H9 (cell line): ENCODE data around the gene URI1. TPM values are rescaled to one million over a fixed set of nuclear protein-coding genes. Genes with fewer than 3 reads are reported as not detected.

Source experiments
- DNase-seq: peaks from one replicate; pipeline ENCODE4 v3.0.0-alpha.2; 2017
- H2AFZ ChIP-seq: one replicate; pipeline ENCODE4 v1.6.1; 2013; ENCODE audit warnings: mild to moderate bottlenecking, low read length, control low read depth, moderate library complexity
- H2AK5ac ChIP-seq: 2 replicates; pipeline ENCODE4 v1.6.1; 2013; ENCODE audit warnings: low read length, control low read depth, mixed read lengths; ENCODE audit not compliant: insufficient read length
- H2BK120ac ChIP-seq: one replicate; pipeline ENCODE4 v1.6.1; 2013; ENCODE audit warnings: low read depth, mild to moderate bottlenecking, low read length, control low read depth, inconsistent platforms; ENCODE audit not compliant: poor library complexity, severe bottlenecking
- H2BK12ac ChIP-seq: 2 replicates; pipeline ENCODE4 v1.6.1; 2013; ENCODE audit warnings: low read length, control low read depth, mixed read lengths, low read depth; ENCODE audit not compliant: insufficient read length
- H2BK15ac ChIP-seq: 2 replicates; pipeline ENCODE4 v1.6.1; 2013; ENCODE audit warnings: low read depth, low read length, control low read depth
- H2BK20ac ChIP-seq: one replicate; pipeline ENCODE4 v1.6.1; 2013; ENCODE audit warnings: low read depth, mild to moderate bottlenecking, low read length, control low read depth, inconsistent platforms; ENCODE audit not compliant: poor library complexity, severe bottlenecking
- H2BK5ac ChIP-seq: 2 replicates; pipeline ENCODE4 v1.6.1; 2013; ENCODE audit warnings: low read length, control low read depth, mixed read lengths; ENCODE audit not compliant: insufficient read length
- H3K14ac ChIP-seq: 2 replicates; pipeline ENCODE4 v1.6.1; 2013; ENCODE audit warnings: low read length, control low read depth; ENCODE audit not compliant: insufficient read depth
- H3K18ac ChIP-seq: 2 replicates; pipeline ENCODE4 v1.6.1; 2013; ENCODE audit warnings: low read depth, mild to moderate bottlenecking, mixed read lengths, low read length, control low read depth; ENCODE audit not compliant: insufficient read length
- H3K23ac ChIP-seq: 2 replicates; pipeline ENCODE4 v1.6.1; 2013; ENCODE audit warnings: low read length, control low read depth, mixed read lengths, low read depth; ENCODE audit not compliant: insufficient read length
- H3K23me2 ChIP-seq: 2 replicates; pipeline ENCODE4 v1.6.1; 2013; ENCODE audit warnings: low read depth, mild to moderate bottlenecking, mixed read lengths, low read length, control low read depth; ENCODE audit not compliant: insufficient read length, poor library complexity, severe bottlenecking
- H3K27ac ChIP-seq: 2 replicates; pipeline ENCODE4 v1.5.1; 2013; ENCODE audit warnings: low read length, control low read depth, mixed read lengths, low read depth; ENCODE audit not compliant: insufficient read length
- H3K27me3 ChIP-seq: 2 replicates; pipeline ENCODE4 v1.6.1; 2013; ENCODE audit warnings: low read length, control low read depth, inconsistent platforms; ENCODE audit not compliant: insufficient read depth
- H3K4ac ChIP-seq: 2 replicates; pipeline ENCODE4 v1.6.1; 2013; ENCODE audit warnings: low read depth, mild to moderate bottlenecking, control low read depth, inconsistent platforms, low read length, moderate library complexity
- H3K4me1 ChIP-seq: 2 replicates; pipeline ENCODE4 v1.6.1; 2013; ENCODE audit warnings: low read length, control low read depth, inconsistent platforms; ENCODE audit not compliant: insufficient read depth
- H3K4me2 ChIP-seq: 2 replicates; pipeline ENCODE4 v1.6.1; 2013; ENCODE audit warnings: low read length, control low read depth, mixed read lengths; ENCODE audit not compliant: insufficient read length, insufficient read depth
- H3K56ac ChIP-seq: 2 replicates; pipeline ENCODE4 v1.6.1; 2013; ENCODE audit warnings: low read depth, mild to moderate bottlenecking, mixed read lengths, low read length, control low read depth; ENCODE audit not compliant: insufficient read length
- H3K79me1 ChIP-seq: 2 replicates; pipeline ENCODE4 v1.6.1; 2013; ENCODE audit warnings: low read depth, mild to moderate bottlenecking, moderate library complexity, low read length, control low read depth, inconsistent platforms; ENCODE audit not compliant: insufficient read depth, poor library complexity, severe bottlenecking
- H3K79me2 ChIP-seq: 2 replicates; pipeline ENCODE4 v1.6.1; 2013; ENCODE audit warnings: low read length, control low read depth, inconsistent platforms; ENCODE audit not compliant: insufficient read depth
- H3K9ac ChIP-seq: 2 replicates; pipeline ENCODE4 v1.6.1; 2013; ENCODE audit warnings: low read length, control low read depth, mixed read lengths; ENCODE audit not compliant: insufficient read length; ENCODE audit errors: extremely low read depth
- H3K9me3 ChIP-seq: one replicate; pipeline ENCODE4 v1.6.1; 2013; ENCODE audit warnings: low read depth, low read length, inconsistent platforms; ENCODE audit not compliant: control insufficient read depth
- H3T11ph ChIP-seq: one replicate; pipeline ENCODE4 v1.6.1; 2013; ENCODE audit warnings: mild to moderate bottlenecking, low read length, control low read depth, inconsistent platforms
- H4K20me1 ChIP-seq: one replicate; pipeline ENCODE4 v1.6.1; 2013; ENCODE audit not compliant: control insufficient read depth, insufficient read length, insufficient read depth
- H4K5ac ChIP-seq: 2 replicates; pipeline ENCODE4 v1.6.1; 2013; ENCODE audit warnings: low read depth, mild to moderate bottlenecking, mixed read lengths, low read length, control low read depth; ENCODE audit not compliant: insufficient read length
- H4K8ac ChIP-seq: replicated peaks from 2 replicates; pipeline ENCODE4 v1.6.1; 2013; ENCODE audit warnings: low read length, control low read depth, mixed read lengths, low read depth; ENCODE audit not compliant: insufficient read length
- H4K91ac ChIP-seq: 2 replicates; pipeline ENCODE4 v1.6.1; 2013; ENCODE audit warnings: low read depth, mild to moderate bottlenecking, moderate library complexity, mixed read lengths, low read length, control low read depth; ENCODE audit not compliant: insufficient read length
- H3K27ac Mint-ChIP-seq, 3 experiments: 2 replicates in 2 of 3; 3 replicates in 1 of 3; pipeline ENCODE4 v1.8.0; 2020 to 2021; ENCODE audit warnings: mixed read lengths in 3 of 3, mild to moderate bottlenecking in 1 of 3, moderate library complexity in 1 of 3
- H3K27me3 Mint-ChIP-seq: 2 replicates; pipeline ENCODE4 v1.8.0; 2021; ENCODE audit warnings: low read depth, mild to moderate bottlenecking, moderate library complexity, mixed read lengths
- H3K36me3 Mint-ChIP-seq, 3 experiments: 2 replicates in 2 of 3; 3 replicates in 1 of 3; pipeline ENCODE4 v1.8.0; 2020 to 2021; ENCODE audit warnings: low read depth in 3 of 3, mixed read lengths in 3 of 3; ENCODE audit not compliant: insufficient read depth in 1 of 3
- H3K4me1 Mint-ChIP-seq, 2 experiments: 2 replicates each; pipeline ENCODE4 v1.8.0; 2020; ENCODE audit warnings: mixed read lengths in 2 of 2
- H3K4me3 Mint-ChIP-seq, 2 experiments: 2 replicates in 1 of 2; 3 replicates in 1 of 2; pipeline ENCODE4 v1.8.0; 2020 to 2021; ENCODE audit warnings: mild to moderate bottlenecking in 2 of 2, mixed read lengths in 2 of 2, moderate library complexity in 1 of 2
- H3K9me3 Mint-ChIP-seq, 2 experiments: 2 replicates in 1 of 2; 3 replicates in 1 of 2; pipeline ENCODE4 v1.8.0; 2020; ENCODE audit warnings: mild to moderate bottlenecking in 2 of 2, mixed read lengths in 2 of 2, moderate library complexity in 1 of 2
- WGBS: extraction: QIAGEN DNeasy Blood & Tissue Kit; methylation state at CpG from one replicate; pipeline ENCODE4 v1.1.7; 2013; ENCODE audit warnings: missing lambda C conversion rate, low lambda C conversion rate, mixed read lengths; ENCODE audit not compliant: insufficient read length; ENCODE audit errors: extremely low coverage; 5-methylcytosine and 5-hydroxymethylcytosine counted together
- total RNA-seq: library from RNA; stranded (reverse); gene quantifications from 2 replicates; pipeline ENCODE4 v1.2.1, GENCODE V29; 2021
- TF ChIP-seq, protein P1 (sequence below): fragments of 200-600 bp; sonication (generic); conservative IDR thresholded peaks from 3 replicates; pipeline ENCODE4 v1.8.0; 2021; ENCODE audit warnings: antibody characterized with exemption, mild to moderate bottlenecking

URI1 gene
- total RNA-seq, 1 experiment from 2014 or later, result 54.3 TPM

GRCh38 chr19:30003866-30004265 lies 61.8 kb downstream of the URI1 start:
- Histone ChIP-seq H3K56ac (no peak overlapping the region), H2BK15ac (no peak overlapping the region), H4K5ac (no peak overlapping the region), H4K8ac (no peak overlapping the region), H2BK12ac (no peak overlapping the region), H3K23me2 (no peaks in the 10 kb centered on the region), H3K18ac (no peak overlapping the region), H3T11ph (no peak overlapping the region), H4K20me1 (no peaks in the 10 kb centered on the region), H3K27me3 (no peaks in the 10 kb centered on the region), H2AFZ (no peak overlapping the region), H3K23ac (no peak overlapping the region), H3K4me1 (no peaks in the 10 kb centered on the region), H4K91ac (no peak overlapping the region), H3K4ac (no peak overlapping the region), H3K9me3 (no peaks in the 10 kb centered on the region), H2BK120ac (no peak overlapping the region), H2BK5ac (no peak overlapping the region), H3K4me2 (no peak overlapping the region), H3K9ac (no peak overlapping the region), H3K14ac (no peak overlapping the region), H2AK5ac (no peak overlapping the region), H3K27ac (no peak overlapping the region), H3K79me2 (no peaks in the 10 kb centered on the region; the same call in 1 of the 2 replicates), H3K79me1 (peaks cover 3% of the 10 kb centered on the region), H2BK20ac (no peak overlapping the region)
- no peak for DNase-seq
- Mint-ChIP-seq H3K36me3 (peaks cover 10 to 36% (median 22%) of the 10 kb centered on the region in 3 experiments; a peak in 6 of 7 replicates), H3K27ac (no peak overlapping the region), H3K4me1 (peaks cover 5 to 11% of the 10 kb centered on the region in 2 experiments; a peak in 1 of 4 replicates), H3K9me3 (peaks cover 2 to 8% of the 10 kb centered on the region in 2 experiments; a peak in 4 of 5 replicates), H3K4me3 (no peak overlapping the region), H3K27me3 (no peaks in the 10 kb centered on the region)
- no CpG with 5 or more reads among the region's 6 CpGs for WGBS
- TF ChIP-seq, protein P1, sequence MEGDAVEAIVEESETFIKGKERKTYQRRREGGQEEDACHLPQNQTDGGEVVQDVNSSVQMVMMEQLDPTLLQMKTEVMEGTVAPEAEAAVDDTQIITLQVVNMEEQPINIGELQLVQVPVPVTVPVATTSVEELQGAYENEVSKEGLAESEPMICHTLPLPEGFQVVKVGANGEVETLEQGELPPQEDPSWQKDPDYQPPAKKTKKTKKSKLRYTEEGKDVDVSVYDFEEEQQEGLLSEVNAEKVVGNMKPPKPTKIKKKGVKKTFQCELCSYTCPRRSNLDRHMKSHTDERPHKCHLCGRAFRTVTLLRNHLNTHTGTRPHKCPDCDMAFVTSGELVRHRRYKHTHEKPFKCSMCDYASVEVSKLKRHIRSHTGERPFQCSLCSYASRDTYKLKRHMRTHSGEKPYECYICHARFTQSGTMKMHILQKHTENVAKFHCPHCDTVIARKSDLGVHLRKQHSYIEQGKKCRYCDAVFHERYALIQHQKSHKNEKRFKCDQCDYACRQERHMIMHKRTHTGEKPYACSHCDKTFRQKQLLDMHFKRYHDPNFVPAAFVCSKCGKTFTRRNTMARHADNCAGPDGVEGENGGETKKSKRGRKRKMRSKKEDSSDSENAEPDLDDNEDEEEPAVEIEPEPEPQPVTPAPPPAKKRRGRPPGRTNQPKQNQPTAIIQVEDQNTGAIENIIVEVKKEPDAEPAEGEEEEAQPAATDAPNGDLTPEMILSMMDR, result no peak
